Liver (tissue), 9 donors: ENCODE data around the gene AGGF1. TPM values are rescaled to one million over a fixed set of nuclear protein-coding genes. Genes with fewer than 3 reads are reported as not detected.

Source experiments
- DNase-seq: peaks from one replicate; pipeline ENCODE4 v3.0.0-alpha.2; 2017; ENCODE audit warnings: low spot score
- H3K27ac ChIP-seq, 2 donors: one replicate each; pipeline ENCODE4 v1.7.0; 2013; ENCODE audit warnings: inconsistent platforms in 2 of 2, low read length in 2 of 2, control low read depth in 1 of 2, low read depth in 1 of 2, mild to moderate bottlenecking in 1 of 2
- H3K27me3 ChIP-seq, 4 donors: one replicate each; pipeline versions ENCODE4 v1.6.1 to v1.7.0; 2013; ENCODE audit warnings: low read length in 3 of 4, inconsistent platforms in 1 of 4, mild to moderate bottlenecking in 1 of 4, moderate library complexity in 1 of 4; ENCODE audit not compliant: control insufficient read depth in 4 of 4, insufficient read depth in 4 of 4
- H3K36me3 ChIP-seq, 4 donors: one replicate each; pipeline versions ENCODE4 v1.6.1 to v1.7.0; 2013; ENCODE audit warnings: low read length in 3 of 4, mild to moderate bottlenecking in 3 of 4, low read depth in 1 of 4, moderate library complexity in 1 of 4; ENCODE audit not compliant: control insufficient read depth in 4 of 4, insufficient read depth in 3 of 4
- H3K4me1 ChIP-seq, 4 donors: one replicate each; pipeline versions ENCODE4 v1.6.1 to v1.7.0; 2013; ENCODE audit warnings: low read length in 3 of 4, mild to moderate bottlenecking in 3 of 4, moderate library complexity in 1 of 4; ENCODE audit not compliant: control insufficient read depth in 4 of 4, insufficient read depth in 4 of 4
- H3K4me3 ChIP-seq, 3 donors: one replicate each; pipeline versions ENCODE4 v1.6.1 to v1.7.0; 2013; ENCODE audit warnings: low read length in 3 of 3, control low read depth in 1 of 3, low read depth in 1 of 3, mild to moderate bottlenecking in 1 of 3
- H3K9ac ChIP-seq, 2 donors: one replicate each; pipeline ENCODE4 v1.7.0; 2013; ENCODE audit warnings: low read length in 2 of 2, mild to moderate bottlenecking in 2 of 2, moderate library complexity in 2 of 2, control low read depth in 1 of 2, low read depth in 1 of 2
- H3K9me3 ChIP-seq, 4 donors: one replicate each; pipeline versions ENCODE4 v1.6.1 to v1.7.0; 2013; ENCODE audit warnings: low read length in 3 of 4; ENCODE audit not compliant: control insufficient read depth in 4 of 4
- ATF3 ChIP-seq: IDR thresholded peaks from 2 replicates; pipeline ENCODE4 v1.6.1; 2016; ENCODE audit warnings: antibody characterized with exemption
- CTCF ChIP-seq: fragments of 150-350 bp; IDR thresholded peaks from 2 replicates; pipeline ENCODE4 v1.5.1; 2017; ENCODE audit warnings: improper control_type of control experiment, low read depth, low read length; ENCODE audit not compliant: missing input control
- EGR1 ChIP-seq, 2 donors: IDR thresholded peaks; 2 replicates each; pipeline ENCODE4 v1.6.1; 2016 to 2018; ENCODE audit warnings: antibody characterized with exemption in 2 of 2, low read depth in 2 of 2
- FOXA1 ChIP-seq: IDR thresholded peaks from 2 replicates; pipeline ENCODE4 v1.6.1; 2016; ENCODE audit warnings: antibody characterized with exemption
- FOXA2 ChIP-seq: IDR thresholded peaks from 2 replicates; pipeline ENCODE4 v1.6.1; 2016; ENCODE audit warnings: antibody characterized with exemption
- GABPA ChIP-seq, 2 donors: IDR thresholded peaks in 1 of 2; conservative IDR thresholded peaks in 1 of 2; 2 replicates each; pipeline ENCODE4 v1.6.1; 2016; ENCODE audit warnings: antibody characterized with exemption in 2 of 2, mild to moderate bottlenecking in 1 of 2, moderate library complexity in 1 of 2
- HNF4A ChIP-seq, 2 donors: conservative IDR thresholded peaks; 2 replicates each; pipeline ENCODE4 v1.6.1; 2016; ENCODE audit warnings: antibody characterized with exemption in 2 of 2, mild to moderate bottlenecking in 2 of 2
- HNF4G ChIP-seq: IDR thresholded peaks from 2 replicates; pipeline ENCODE4 v1.6.1; 2016; ENCODE audit warnings: antibody characterized with exemption
- JUND ChIP-seq, 2 donors: IDR thresholded peaks; 2 replicates each; pipeline ENCODE4 v1.6.1; 2016; ENCODE audit warnings: antibody characterized with exemption in 2 of 2
- NR2F2 ChIP-seq: IDR thresholded peaks from 2 replicates; pipeline ENCODE4 v1.6.1; 2016; ENCODE audit warnings: antibody characterized with exemption
- RAD21 ChIP-seq, 2 donors: IDR thresholded peaks; 2 replicates each; pipeline ENCODE4 v1.6.1; 2016; ENCODE audit warnings: antibody characterized with exemption in 2 of 2, mild to moderate bottlenecking in 2 of 2
- RXRA ChIP-seq, 2 donors: IDR thresholded peaks; 2 replicates each; pipeline ENCODE4 v1.6.1; 2017 to 2018; ENCODE audit warnings: antibody characterized with exemption in 2 of 2, mild to moderate bottlenecking in 1 of 2
- SP1 ChIP-seq: IDR thresholded peaks from 2 replicates; pipeline ENCODE4 v1.6.1; 2018; ENCODE audit warnings: antibody characterized with exemption, mild to moderate bottlenecking
- WGBS: extraction: QIAGEN DNeasy Blood & Tissue Kit; methylation state at CpG from one replicate; pipeline ENCODE4 v1.1.7; 2013; 5-methylcytosine and 5-hydroxymethylcytosine counted together
- polyA plus RNA-seq, 2 donors: library from polyadenylated mRNA; stranded (reverse) in 1 of 2; unstranded in 1 of 2; fragments of 200-250 nt in 1 of 2; fragments of >200 nt in 1 of 2; fragmentation: Nextera tagmentation in 1 of 2; extraction: Ambion mirVana in 1 of 2; gene quantifications; one replicate each; pipeline versions ENCODE4 v1.2.1 to v1.2.3, GENCODE V29; 2013 to 2015
- total RNA-seq, 2 donors: library from RNA; depleted of rRNA; stranded (reverse); fragments of >200 nt; gene quantifications; one replicate each; pipeline ENCODE4 v1.2.3, GENCODE V29; 2014
- TF ChIP-seq, protein P1 (sequence below): IDR thresholded peaks from 2 replicates; pipeline ENCODE4 v1.6.1; 2016; ENCODE audit warnings: antibody characterized with exemption
- donor health status: healthy.
- donor health status: healthy.
- donor health status: healthy.
- donor health status: healthy.
- donor health status: healthy.

AGGF1 gene
- total and polyA plus RNA-seq, 4 donors, result 7.2 to 16.7 (median 15.1) TPM

- H3K27me3 ChIP-seq, result no peaks in the 10 kb centered on the region
- H3K9me3 ChIP-seq, result no peaks in the 10 kb centered on the region
- 73% methylated on average over 8 of the region's 8 CpGs for WGBS
- no peak for DNase-seq
- no peak for TF ChIP-seq RXRA (IDR thresholded peaks at IDR 0.05)
- no peak for TF ChIP-seq NR2F2
- no peak for TF ChIP-seq CTCF
- TF ChIP-seq SP1, result no peak
- no peak for TF ChIP-seq GABPA (IDR thresholded peaks at IDR 0.05 in 1 of 2, conservative IDR thresholded peaks at IDR 0.05 in 1 of 2)
- TF ChIP-seq FOXA1, result no peak
- no peak for TF ChIP-seq JUND (IDR thresholded peaks at IDR 0.05)
- no peak for TF ChIP-seq RAD21 (IDR thresholded peaks at IDR 0.05)
- H3K36me3 ChIP-seq, result no peaks in the 10 kb centered on the region
- no peak overlapping the region for H3K27ac ChIP-seq
- no peaks in the 10 kb centered on the region for H3K4me1 ChIP-seq
- H3K9ac ChIP-seq, result no peak overlapping the region
- no peak overlapping the region for H3K4me3 ChIP-seq
Measured at GRCh38 chr5:76980518-76981144, 49.6 kb upstream of the AGGF1 start.

- H3K36me3 ChIP-seq, result no peaks in the 10 kb centered on the region
- H3K9me3 ChIP-seq, result no peaks in the 10 kb centered on the region
- no peaks in the 10 kb centered on the region for H3K27me3 ChIP-seq
- TF ChIP-seq GABPA (IDR thresholded peaks at IDR 0.05 in 1 of 2, conservative IDR thresholded peaks at IDR 0.05 in 1 of 2), result no peak
- TF ChIP-seq EGR1 (IDR thresholded peaks at IDR 0.05; ENCODE audit: low read depth in 2 of 2), result no peak
- no peak for TF ChIP-seq FOXA1
- no peak for TF ChIP-seq RAD21 (IDR thresholded peaks at IDR 0.05)
- no peak for TF ChIP-seq FOXA2
- no peak for TF ChIP-seq HNF4A (conservative IDR thresholded peaks at IDR 0.05)
- no peak for TF ChIP-seq HNF4G
- no peak for TF ChIP-seq ATF3
- TF ChIP-seq, protein P1, sequence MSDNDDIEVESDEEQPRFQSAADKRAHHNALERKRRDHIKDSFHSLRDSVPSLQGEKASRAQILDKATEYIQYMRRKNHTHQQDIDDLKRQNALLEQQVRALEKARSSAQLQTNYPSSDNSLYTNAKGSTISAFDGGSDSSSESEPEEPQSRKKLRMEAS, result no peak
- no peak for TF ChIP-seq JUND (IDR thresholded peaks at IDR 0.05)
- no peak for TF ChIP-seq NR2F2
- no peak for TF ChIP-seq CTCF
- no peak for TF ChIP-seq SP1
- no peak overlapping the region for H3K9ac ChIP-seq
- H3K27ac ChIP-seq, result no peak overlapping the region
- H3K4me1 ChIP-seq, result no peaks in the 10 kb centered on the region
- WGBS, result 73% methylated on average over 2 of the region's 2 CpGs
- DNase-seq, result no peak
- H3K4me3 ChIP-seq, result no peak overlapping the region
Measured at GRCh38 chr5:76982450-76982849, 47.8 kb upstream of the AGGF1 start.
